Nephron progenitor cell (in vitro differentiated cells): ENCODE measurements around the gene HMCN1.

ENCODE experiments used
- DNase-seq: peaks from one replicate; pipeline ENCODE4 v3.0.0; 2021
- H3K27ac Mint-ChIP-seq: 2 replicates; pipeline ENCODE4 v1.8.0; 2021; ENCODE audit warnings: mild to moderate bottlenecking, moderate library complexity, mixed read lengths
- H3K27me3 Mint-ChIP-seq: 2 replicates; pipeline ENCODE4 v1.8.0; 2021; ENCODE audit warnings: mild to moderate bottlenecking, low read depth, mixed read lengths; ENCODE audit not compliant: poor library complexity
- H3K36me3 Mint-ChIP-seq: 2 replicates; pipeline ENCODE4 v1.8.0; 2021; ENCODE audit warnings: low read depth, mixed read lengths
- H3K4me1 Mint-ChIP-seq: 2 replicates; pipeline ENCODE4 v1.8.0; 2021; ENCODE audit warnings: mixed read lengths
- H3K4me3 Mint-ChIP-seq: 2 replicates; pipeline ENCODE4 v1.8.0; 2021; ENCODE audit warnings: mild to moderate bottlenecking, moderate library complexity, mixed read lengths
- H3K9me3 Mint-ChIP-seq: 2 replicates; pipeline ENCODE4 v1.8.0; 2021; ENCODE audit warnings: mild to moderate bottlenecking, moderate library complexity, mixed read lengths
- CTCF ChIP-seq: fragments of 200-600 bp; sonication (generic); IDR thresholded peaks from 2 replicates; pipeline ENCODE4 v1.5.0; 2021; ENCODE audit warnings: antibody characterized with exemption

HMCN1 gene

GRCh38 chr1:185795181-185795580 lies 61.0 kb downstream of the HMCN1 start:
- no peak for TF ChIP-seq CTCF
- Mint-ChIP-seq H3K27ac (no peak overlapping the region), H3K4me3 (no peak overlapping the region), H3K4me1 (peaks cover 3% of the 10 kb centered on the region), H3K27me3 (no peaks in the 10 kb centered on the region), H3K36me3 (peaks cover 55% of the 10 kb centered on the region), H3K9me3 (peaks cover 51% of the 10 kb centered on the region)
- DNase-seq: no peak

GRCh38 chr1:185798505-185798904 lies 64.3 kb downstream of the HMCN1 start:
- peaks cover 5% of the 10 kb centered on the region for H3K4me1 Mint-ChIP-seq
- peaks cover 57% of the 10 kb centered on the region for H3K36me3 Mint-ChIP-seq
- no peak for DNase-seq
- no peak for TF ChIP-seq CTCF
- no peak overlapping the region for H3K4me3 Mint-ChIP-seq
- H3K9me3 Mint-ChIP-seq: peaks cover 49% of the 10 kb centered on the region
- no peak overlapping the region for H3K27ac Mint-ChIP-seq
- no peaks in the 10 kb centered on the region for H3K27me3 Mint-ChIP-seq

- no peak for DNase-seq
- Mint-ChIP-seq H3K4me1 (peaks cover 26% of the 10 kb centered on the region), H3K36me3 (peaks cover 16% of the 10 kb centered on the region), H3K9me3 (peaks cover 14% of the 10 kb centered on the region), H3K4me3 (no peak overlapping the region), H3K27ac (peak overlapping the region; percentile 55), H3K27me3 (no peaks in the 10 kb centered on the region)
- TF ChIP-seq CTCF: no peak
Measured at GRCh38 chr1:185803241-185803640, 69.0 kb downstream of the HMCN1 start.

GRCh38 chr1:185804206-185804605 lies 70.0 kb downstream of the HMCN1 start:
- no peak for DNase-seq
- no peak for TF ChIP-seq CTCF
- Mint-ChIP-seq H3K27ac (no peak overlapping the region), H3K4me1 (peaks cover 26% of the 10 kb centered on the region), H3K27me3 (no peaks in the 10 kb centered on the region), H3K36me3 (peaks cover 6% of the 10 kb centered on the region), H3K4me3 (no peak overlapping the region), H3K9me3 (peaks cover 4% of the 10 kb centered on the region)

GRCh38 chr1:185804608-185805007 lies 70.4 kb downstream of the HMCN1 start:
- Mint-ChIP-seq H3K4me3 (peak overlapping the region; percentile 48), H3K27ac (peak overlapping the region; percentile 96), H3K36me3 (peaks cover 5% of the 10 kb centered on the region), H3K27me3 (no peaks in the 10 kb centered on the region), H3K4me1 (peaks cover 26% of the 10 kb centered on the region), H3K9me3 (peaks cover 3% of the 10 kb centered on the region)
- no peak for DNase-seq
- no peak for TF ChIP-seq CTCF

- no peaks in the 10 kb centered on the region for H3K36me3 Mint-ChIP-seq
- no peak for TF ChIP-seq CTCF
- no peak for DNase-seq
- no peak overlapping the region for H3K4me3 Mint-ChIP-seq
- no peaks in the 10 kb centered on the region for H3K9me3 Mint-ChIP-seq
- H3K27me3 Mint-ChIP-seq: no peaks in the 10 kb centered on the region
- H3K27ac Mint-ChIP-seq: no peak overlapping the region
- H3K4me1 Mint-ChIP-seq: peaks cover 26% of the 10 kb centered on the region
Measured at GRCh38 chr1:185807275-185807674, 73.1 kb downstream of the HMCN1 start.
